Measurements from ENCODE around the gene SEPSECS. TPM values are rescaled to one million over a fixed set of nuclear protein-coding genes. Genes with fewer than 3 reads are reported as not detected.

SEPSECS gene
- polyA plus RNA-seq, 1 donor from 2014 or later: 6.5 TPM

GRCh38 chr4:25178838-25179261 lies 18.6 kb upstream of the SEPSECS start:
- no peaks in the 10 kb centered on the region for H3F3A ChIP-seq (ENCODE audit: insufficient read depth, low read length, poor library complexity, severe bottlenecking)
- H3K36me3 ChIP-seq (ENCODE audit: insufficient read depth, low read length): no peaks in the 10 kb centered on the region
- no peaks in the 10 kb centered on the region for H4K20me1 ChIP-seq (ENCODE audit: insufficient read depth)
- TF ChIP-seq EZH2 (IDR thresholded peaks at IDR 0.05; ENCODE audit: borderline replicate concordance, insufficient read depth, low read length, poor library complexity, severe bottlenecking) (no peak), RAD21 (conservative IDR thresholded peaks at IDR 0.05) (no peak), EP300 (conservative IDR thresholded peaks at IDR 0.05; ENCODE audit: poor library complexity, severe bottlenecking) (no peak), POLR2AphosphoS5 (IDR thresholded peaks at IDR 0.05) (no peak), TAF1 (IDR thresholded peaks at IDR 0.05; ENCODE audit: low read depth) (no peak)
- no peaks in the 10 kb centered on the region for H3K27me3 ChIP-seq (ENCODE audit: insufficient read depth, low read depth, low read length)
- H3K4me3 ChIP-seq (ENCODE audit: low read length): no peak overlapping the region
- no peak overlapping the region for H2AFZ ChIP-seq (ENCODE audit: low read depth, low read length)
- H3K9me3 ChIP-seq (ENCODE audit: low read length): no peaks in the 10 kb centered on the region
- H3K27ac ChIP-seq (ENCODE audit: low read length): no peak overlapping the region
- H3K79me2 ChIP-seq (replicated peaks; ENCODE audit: insufficient read depth, low read length): no peaks in the 10 kb centered on the region
- no peak overlapping the region for H3K4me2 ChIP-seq (ENCODE audit: low read length)
- H3K9ac ChIP-seq (ENCODE audit: low read length): no peak overlapping the region
- no peaks in the 10 kb centered on the region for H3K9me2 ChIP-seq (ENCODE audit: insufficient read depth, low read length)

- Histone ChIP-seq H3K9ac (ENCODE audit: low read length) (no peak overlapping the region), H3K79me2 (replicated peaks; ENCODE audit: insufficient read depth, low read length) (no peaks in the 10 kb centered on the region), H3K27me3 (ENCODE audit: insufficient read depth, low read depth, low read length) (no peaks in the 10 kb centered on the region), H4K20me1 (ENCODE audit: insufficient read depth) (no peaks in the 10 kb centered on the region), H3K27ac (ENCODE audit: low read length) (no peak overlapping the region), H3F3A (ENCODE audit: insufficient read depth, low read length, poor library complexity, severe bottlenecking) (no peaks in the 10 kb centered on the region), H3K36me3 (ENCODE audit: insufficient read depth, low read length) (no peaks in the 10 kb centered on the region), H3K4me2 (ENCODE audit: low read length) (no peak overlapping the region), H3K9me3 (ENCODE audit: low read length) (no peaks in the 10 kb centered on the region), H3K9me2 (ENCODE audit: insufficient read depth, low read length) (no peaks in the 10 kb centered on the region), H2AFZ (ENCODE audit: low read depth, low read length) (no peak overlapping the region), H3K4me3 (ENCODE audit: low read length) (no peak overlapping the region)
- no peak for TF ChIP-seq REST (IDR thresholded peaks at IDR 0.05; ENCODE audit: borderline replicate concordance)
- no peak for TF ChIP-seq EP300 (conservative IDR thresholded peaks at IDR 0.05; ENCODE audit: poor library complexity, severe bottlenecking)
- TF ChIP-seq EZH2 (IDR thresholded peaks at IDR 0.05; ENCODE audit: borderline replicate concordance, insufficient read depth, low read length, poor library complexity, severe bottlenecking): no peak
- TF ChIP-seq SMC3 (conservative IDR thresholded peaks at IDR 0.05; ENCODE audit: poor library complexity): no peak
- no peak for TF ChIP-seq RAD21 (conservative IDR thresholded peaks at IDR 0.05)
- TF ChIP-seq TAF1 (IDR thresholded peaks at IDR 0.05; ENCODE audit: low read depth): no peak
- no peak for TF ChIP-seq POLR2AphosphoS5 (IDR thresholded peaks at IDR 0.05)
- TF ChIP-seq CTCF (IDR thresholded peaks at IDR 0.05; ENCODE audit: poor library complexity, severe bottlenecking): no peak
- no peak for TF ChIP-seq MXI1 (conservative IDR thresholded peaks at IDR 0.05; ENCODE audit: poor library complexity, severe bottlenecking)
These were observed 16.9 kb upstream of the SEPSECS start for GRCh38 chr4:25177147-25177546.
